GM13977 (cell line): ENCODE data around the gene ITCH.
"Not testable (repeated sequence)": the region's sequence is repeated elsewhere in the genome, so short reads cannot be mapped to it uniquely, and the experiment has no call there.

Experiments
- DNase-seq: peaks from one replicate; pipeline ENCODE4 v3.0.0; 2012; ENCODE audit warnings: low spot score
- in situ Hi-C: fragments of 300-500 bp; cut with MboI; formaldehyde crosslinking; loops from one replicate; pipeline ENCODE4 v1.12.0; 2022; ENCODE audit warnings: low sequenced_read_pairs, low pct_unique_long_range_greater_than_20kb, mixed read lengths, inconsistent platforms; ENCODE audit not compliant: unreplicated experiment
- TF ChIP-seq, protein P1 (sequence below): IDR thresholded peaks from 2 replicates; pipeline ENCODE4 v1.5.1; 2012; ENCODE audit warnings: mild to moderate bottlenecking, control low read depth; ENCODE audit not compliant: insufficient read depth; ENCODE audit errors: extremely low read depth, missing control alignments

ITCH gene

DNA sequence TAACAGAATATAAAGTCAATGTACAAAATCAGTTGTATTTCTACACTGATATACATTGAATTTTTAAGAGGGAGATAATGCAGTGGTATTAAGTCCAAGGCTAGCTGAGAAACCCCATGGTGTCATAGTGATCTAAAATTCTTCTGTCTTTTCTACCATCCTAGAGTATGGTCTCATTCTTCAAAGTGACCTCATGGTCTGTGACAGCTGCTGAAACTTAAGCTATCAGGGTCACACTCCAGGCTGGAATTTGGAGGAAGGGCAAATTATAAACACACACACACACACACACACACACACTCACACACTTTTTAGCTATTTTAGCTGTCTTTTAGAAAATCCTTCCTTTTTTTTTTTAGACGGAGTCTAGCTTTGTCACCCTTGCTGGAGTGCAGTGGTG, 105.9 kb downstream of the ITCH start:
- in situ Hi-C loops = no loop called here
- TF ChIP-seq, protein P1, sequence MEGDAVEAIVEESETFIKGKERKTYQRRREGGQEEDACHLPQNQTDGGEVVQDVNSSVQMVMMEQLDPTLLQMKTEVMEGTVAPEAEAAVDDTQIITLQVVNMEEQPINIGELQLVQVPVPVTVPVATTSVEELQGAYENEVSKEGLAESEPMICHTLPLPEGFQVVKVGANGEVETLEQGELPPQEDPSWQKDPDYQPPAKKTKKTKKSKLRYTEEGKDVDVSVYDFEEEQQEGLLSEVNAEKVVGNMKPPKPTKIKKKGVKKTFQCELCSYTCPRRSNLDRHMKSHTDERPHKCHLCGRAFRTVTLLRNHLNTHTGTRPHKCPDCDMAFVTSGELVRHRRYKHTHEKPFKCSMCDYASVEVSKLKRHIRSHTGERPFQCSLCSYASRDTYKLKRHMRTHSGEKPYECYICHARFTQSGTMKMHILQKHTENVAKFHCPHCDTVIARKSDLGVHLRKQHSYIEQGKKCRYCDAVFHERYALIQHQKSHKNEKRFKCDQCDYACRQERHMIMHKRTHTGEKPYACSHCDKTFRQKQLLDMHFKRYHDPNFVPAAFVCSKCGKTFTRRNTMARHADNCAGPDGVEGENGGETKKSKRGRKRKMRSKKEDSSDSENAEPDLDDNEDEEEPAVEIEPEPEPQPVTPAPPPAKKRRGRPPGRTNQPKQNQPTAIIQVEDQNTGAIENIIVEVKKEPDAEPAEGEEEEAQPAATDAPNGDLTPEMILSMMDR = no peak
- DNase-seq = no peak

DNA sequence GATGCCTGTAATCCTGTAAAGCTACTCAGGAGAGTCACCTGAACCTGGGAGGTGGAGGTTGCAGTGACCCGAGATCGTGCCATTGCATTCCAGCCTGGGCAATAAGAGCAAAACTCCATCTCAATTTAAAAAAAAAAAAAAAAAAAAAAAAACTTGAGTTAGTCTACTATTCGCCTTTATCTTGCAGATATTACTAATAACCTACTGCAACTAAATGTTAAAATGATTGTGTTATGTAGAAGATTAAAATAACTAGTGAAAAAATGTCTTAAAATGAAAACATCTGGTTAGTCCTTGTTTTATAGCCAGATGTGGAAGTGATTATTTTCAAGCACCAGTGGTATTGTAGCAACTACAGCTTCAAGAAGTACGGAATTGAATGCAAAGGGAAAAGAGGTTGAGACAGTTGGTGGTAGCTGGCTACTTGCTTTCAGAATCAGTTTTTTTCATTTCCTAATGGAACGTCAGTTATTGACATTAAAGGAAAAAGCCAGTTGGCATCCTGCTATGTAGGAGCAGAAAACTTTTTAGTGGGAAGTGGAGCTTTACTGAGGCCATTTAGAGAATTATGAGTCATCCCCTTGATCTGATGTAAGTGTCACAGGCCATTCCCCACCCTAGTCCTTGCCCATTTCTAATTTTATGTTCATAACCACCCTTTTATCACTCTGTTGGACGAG, 109.3 kb downstream of the ITCH start:
- no peak for DNase-seq
- TF ChIP-seq, protein P1 = no peak
- in situ Hi-C loops = no loop called here

DNA sequence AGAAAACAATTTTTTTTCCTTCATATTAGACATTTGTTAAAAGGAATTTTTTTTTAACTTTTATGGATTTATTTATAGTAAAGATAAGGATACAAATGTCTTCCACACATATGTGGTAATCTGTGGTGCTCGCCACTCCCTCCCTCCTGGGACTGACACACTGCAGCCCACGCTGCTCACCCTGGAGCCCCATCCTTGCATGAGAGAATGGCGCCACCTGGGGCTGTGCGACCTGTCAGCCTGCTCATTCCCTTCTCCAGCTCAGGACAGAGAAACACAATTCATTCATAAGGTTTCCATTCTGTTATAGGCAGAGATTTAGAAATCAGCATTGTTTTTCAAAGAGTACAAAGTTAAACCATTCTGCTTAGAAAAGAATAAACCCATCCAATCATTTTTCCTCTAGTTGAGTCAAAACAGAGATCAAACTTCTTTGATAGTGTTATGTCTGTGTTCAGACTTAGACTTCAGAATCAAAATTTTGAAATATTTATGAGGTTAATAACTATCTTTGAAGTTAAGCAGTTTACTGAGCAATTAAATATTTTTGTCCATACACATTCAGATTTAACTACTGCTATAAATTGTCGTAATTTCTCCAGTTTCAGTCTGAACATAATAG, 110.3 kb downstream of the ITCH start:
- peak; percentile 39 for DNase-seq

DNA sequence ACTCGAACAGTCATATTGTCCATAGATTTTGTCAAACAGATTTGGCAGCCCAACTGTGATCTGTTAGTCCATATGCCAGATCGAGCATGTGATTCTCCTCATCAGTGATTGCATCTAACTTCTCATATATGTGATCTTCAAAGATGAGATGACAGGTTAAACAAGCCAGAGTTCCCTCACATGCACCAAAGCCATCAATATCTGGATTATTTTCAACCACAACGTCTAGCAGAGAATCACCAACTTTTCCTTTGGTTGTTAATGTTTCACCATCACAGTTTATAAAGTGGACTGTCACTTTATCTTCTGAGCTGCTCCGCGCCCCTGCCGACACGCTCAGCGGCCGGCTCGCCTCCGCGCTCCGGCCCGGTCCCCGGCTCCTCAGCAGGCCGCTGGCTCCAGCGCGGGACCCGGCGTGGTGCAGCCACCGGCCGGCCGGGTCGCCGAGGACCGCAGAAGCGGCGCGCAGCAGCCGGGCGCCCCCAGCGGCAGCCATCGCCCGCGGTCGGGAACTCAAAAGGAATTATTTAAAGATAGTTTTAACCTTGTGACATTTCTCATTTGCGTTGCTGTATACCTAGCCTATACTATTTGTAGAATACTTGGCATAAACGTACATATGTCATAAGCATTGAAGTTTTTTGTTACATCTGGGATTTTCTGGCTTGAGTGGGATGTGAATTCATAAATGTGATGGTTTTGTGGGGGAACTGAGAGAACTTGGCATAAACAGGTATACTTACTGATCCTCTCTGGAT, 113.1 kb downstream of the ITCH start:
- TF ChIP-seq, protein P1 = peak; percentile 57
- in situ Hi-C loops = no loop called here
- peak; percentile 57 for DNase-seq

More for the DNA sequence above, 110.3 kb downstream of the ITCH start:
- TF ChIP-seq, protein P1 = peak; percentile 66
- in situ Hi-C loops = no loop called here

DNA sequence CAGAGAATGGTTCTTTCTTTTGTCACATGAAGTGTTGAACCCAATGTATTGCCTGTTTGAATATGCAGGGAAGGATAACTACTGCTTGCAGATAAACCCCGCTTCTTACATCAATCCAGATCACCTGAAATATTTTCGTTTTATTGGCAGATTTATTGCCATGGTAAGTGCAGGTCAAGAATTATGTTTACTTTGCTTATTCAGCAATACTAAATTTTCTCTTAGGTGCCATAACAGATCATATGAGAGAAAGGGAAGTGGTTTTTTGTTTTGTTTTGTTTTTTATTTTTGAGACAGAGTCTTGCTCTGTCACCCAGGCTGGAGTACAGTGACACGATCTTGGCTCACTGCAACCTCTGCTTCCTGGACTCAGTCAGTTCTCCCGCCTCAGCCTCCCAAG, 116.6 kb downstream of the ITCH start:
- DNase-seq = no peak
- in situ Hi-C loops = no loop called here
- TF ChIP-seq, protein P1 = no peak

DNA sequence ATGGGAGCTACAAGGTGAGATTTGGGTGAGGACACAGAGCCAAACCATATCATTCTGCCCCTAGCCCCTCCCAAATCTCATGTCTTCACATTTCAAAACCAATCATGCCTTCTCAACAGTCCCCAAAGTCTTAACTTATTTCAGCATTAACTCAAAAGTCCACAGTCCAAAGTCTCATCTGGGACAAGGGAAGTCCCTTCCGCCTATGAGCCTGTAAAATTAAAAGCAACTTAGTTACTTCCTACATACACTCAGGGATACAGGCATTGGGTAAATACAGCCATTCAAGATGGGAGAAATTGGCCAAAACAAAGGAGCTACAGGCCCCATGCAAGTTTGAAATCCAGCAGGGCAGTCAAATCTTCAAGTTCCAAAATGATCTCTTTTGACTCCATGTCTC, 119.1 kb downstream of the ITCH start:
- in situ Hi-C loops, DNase-seq: not testable (repeated sequence)

DNA sequence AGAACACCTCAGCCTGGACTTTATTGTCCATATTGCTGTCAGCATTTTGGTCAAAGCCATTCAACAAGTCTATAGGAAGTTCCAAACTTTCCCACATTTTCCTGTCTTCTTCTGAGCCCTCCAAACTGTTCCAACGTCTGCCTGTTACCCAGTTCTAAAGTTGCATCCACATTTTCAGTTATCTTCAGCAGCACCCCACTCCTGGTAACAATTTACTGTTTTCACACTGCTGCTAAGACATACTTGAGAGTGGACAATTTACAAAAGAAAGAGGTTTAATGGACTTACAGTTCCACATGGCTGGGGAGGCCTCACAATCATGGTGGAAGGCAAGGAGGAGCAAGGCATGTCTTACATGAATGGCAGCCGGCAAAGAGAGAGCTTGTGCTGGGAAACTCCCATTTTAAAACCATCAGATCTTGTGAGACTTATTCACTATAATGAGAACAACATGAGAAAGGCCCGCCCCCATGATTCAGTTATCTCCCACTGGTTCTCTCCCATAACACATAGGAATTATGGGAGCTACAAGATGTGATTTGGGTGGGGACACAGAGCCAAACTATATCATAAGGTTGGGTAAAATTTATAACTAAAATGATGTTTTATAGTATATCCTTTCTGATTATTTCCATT, 120.6 kb downstream of the ITCH start:
- in situ Hi-C loops, DNase-seq: not testable (repeated sequence)
